ENCODE data around the gene ADGRF1. TPM values are rescaled to one million over a fixed set of nuclear protein-coding genes. Genes with fewer than 3 reads are reported as not detected.

ADGRF1 gene
- total and polyA plus RNA-seq, 8 donors, result under 0.01 to 13.0 (median 2.0) TPM; not detected in 1

DNA sequence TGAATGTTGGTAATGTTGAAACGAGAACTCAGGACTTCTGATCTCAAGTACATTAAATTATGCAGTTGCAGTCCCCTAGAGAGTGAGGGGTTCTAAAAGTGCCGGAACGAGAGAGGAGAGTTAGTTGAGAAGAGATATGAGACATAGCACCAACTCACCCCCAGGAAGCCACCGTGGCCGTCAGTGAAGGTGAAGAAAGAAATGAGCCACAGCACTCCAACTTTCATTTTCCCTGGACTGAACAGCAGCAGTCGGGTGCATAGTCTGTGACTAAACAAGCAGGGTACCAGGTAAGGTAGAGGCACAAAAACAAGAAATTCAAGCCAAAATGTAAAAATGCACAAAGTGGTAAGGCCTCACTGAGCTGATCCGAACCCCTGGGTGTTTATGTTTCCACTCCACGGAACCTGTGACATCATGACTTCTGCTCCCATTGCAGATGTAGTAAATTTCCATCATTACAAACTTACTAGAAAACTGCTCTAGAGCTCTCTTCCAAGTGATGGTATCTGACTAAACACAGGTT, 13.2 kb downstream of the ADGRF1 start:
- TF ChIP-seq POLR2A (IDR thresholded peaks at IDR 0.05), result no peak
- TF ChIP-seq, protein P1, sequence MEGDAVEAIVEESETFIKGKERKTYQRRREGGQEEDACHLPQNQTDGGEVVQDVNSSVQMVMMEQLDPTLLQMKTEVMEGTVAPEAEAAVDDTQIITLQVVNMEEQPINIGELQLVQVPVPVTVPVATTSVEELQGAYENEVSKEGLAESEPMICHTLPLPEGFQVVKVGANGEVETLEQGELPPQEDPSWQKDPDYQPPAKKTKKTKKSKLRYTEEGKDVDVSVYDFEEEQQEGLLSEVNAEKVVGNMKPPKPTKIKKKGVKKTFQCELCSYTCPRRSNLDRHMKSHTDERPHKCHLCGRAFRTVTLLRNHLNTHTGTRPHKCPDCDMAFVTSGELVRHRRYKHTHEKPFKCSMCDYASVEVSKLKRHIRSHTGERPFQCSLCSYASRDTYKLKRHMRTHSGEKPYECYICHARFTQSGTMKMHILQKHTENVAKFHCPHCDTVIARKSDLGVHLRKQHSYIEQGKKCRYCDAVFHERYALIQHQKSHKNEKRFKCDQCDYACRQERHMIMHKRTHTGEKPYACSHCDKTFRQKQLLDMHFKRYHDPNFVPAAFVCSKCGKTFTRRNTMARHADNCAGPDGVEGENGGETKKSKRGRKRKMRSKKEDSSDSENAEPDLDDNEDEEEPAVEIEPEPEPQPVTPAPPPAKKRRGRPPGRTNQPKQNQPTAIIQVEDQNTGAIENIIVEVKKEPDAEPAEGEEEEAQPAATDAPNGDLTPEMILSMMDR (IDR thresholded peaks at IDR 0.05), result no peak
- no peak for TF ChIP-seq POLR2AphosphoS5 (IDR thresholded peaks at IDR 0.05)
- no peak for TF ChIP-seq EP300 (IDR thresholded peaks at IDR 0.05)
- no peaks in the 10 kb centered on the region for H3K9me3 ChIP-seq
- H3K27me3 ChIP-seq, result no peaks in the 10 kb centered on the region
- peaks cover 0 to 6% (median 0%) of the 10 kb centered on the region in 4 donors for H3K36me3 ChIP-seq
- DNase-seq, result no peak
- intact Hi-C loops (cut with DNase I; ENCODE audit: low total_unique reads), result no loop called here
- no peak overlapping the region for H3K27ac ChIP-seq
- WGBS, 5 donors, result 83 to 91% (median 87%) methylated on average over 8 of the region's 8 CpGs
- peaks cover 0 to 9% (median 6%) of the 10 kb centered on the region in 4 donors for H3K4me1 ChIP-seq
- H3K4me3 ChIP-seq, result no peak overlapping the region

DNA sequence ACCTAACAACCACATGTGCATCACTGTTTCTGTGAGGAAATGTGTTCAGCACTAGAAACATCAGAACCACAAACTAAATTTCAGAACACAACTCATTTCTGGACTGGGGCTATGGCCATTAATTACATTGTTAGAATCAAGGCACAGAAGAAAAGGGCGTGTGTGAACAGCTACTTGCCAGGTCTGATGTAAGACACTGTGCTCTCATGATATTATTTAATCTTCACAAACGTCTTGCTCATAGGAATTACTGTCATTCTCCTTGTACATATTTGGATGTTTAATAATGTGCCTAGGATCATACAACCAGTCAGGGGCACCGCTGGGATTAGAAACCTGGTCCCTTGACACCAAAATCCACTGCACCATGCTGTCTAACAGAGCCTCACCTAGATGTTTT, 14.8 kb downstream of the ADGRF1 start:
- no peak for DNase-seq
- Histone ChIP-seq H3K27ac (no peak overlapping the region), H3K27me3 (no peaks in the 10 kb centered on the region), H3K9me3 (no peaks in the 10 kb centered on the region), H3K4me3 (no peak overlapping the region), H3K4me1 (no peaks in the 10 kb centered on the region), H3K36me3 (peaks cover 0 to 6% (median 0%) of the 10 kb centered on the region in 4 donors)
- intact Hi-C loops (cut with DNase I; ENCODE audit: low total_unique reads), result no loop called here
- TF ChIP-seq, protein P1 (IDR thresholded peaks at IDR 0.05), result no peak
- TF ChIP-seq EP300 (IDR thresholded peaks at IDR 0.05) (no peak), POLR2AphosphoS5 (IDR thresholded peaks at IDR 0.05) (no peak), POLR2A (IDR thresholded peaks at IDR 0.05) (no peak)
- WGBS, 5 donors, result 64 to 79% (median 72%) methylated on average over 3 of the region's 3 CpGs

DNA sequence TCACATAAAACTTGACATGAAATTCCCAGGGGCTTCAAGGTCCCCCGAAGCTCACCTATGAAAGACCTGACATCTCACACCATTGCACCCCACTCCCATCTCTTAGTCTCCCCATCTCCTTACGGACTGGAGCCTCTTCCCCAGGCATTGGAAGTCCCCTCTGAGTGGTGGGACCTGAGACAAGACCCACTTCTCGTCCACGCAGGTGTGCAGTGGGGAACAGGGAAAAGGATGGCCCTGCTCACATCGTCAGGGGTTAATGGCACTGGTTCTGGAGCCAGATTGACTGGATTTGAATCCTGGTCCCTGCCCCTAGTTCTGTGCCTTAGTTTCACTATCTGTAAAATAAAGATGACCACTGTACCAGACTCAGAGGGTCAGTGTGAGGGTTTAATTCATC, 15.5 kb downstream of the ADGRF1 start:
- H3K4me3 ChIP-seq, result no peak overlapping the region
- TF ChIP-seq POLR2A (IDR thresholded peaks at IDR 0.05) (no peak), EP300 (IDR thresholded peaks at IDR 0.05) (no peak), POLR2AphosphoS5 (IDR thresholded peaks at IDR 0.05) (no peak)
- TF ChIP-seq, protein P1 (IDR thresholded peaks at IDR 0.05), result no peak
- intact Hi-C loops (cut with DNase I; ENCODE audit: low total_unique reads), result no loop called here
- DNase-seq, result no peak
- peaks cover 0 to 6% (median 0%) of the 10 kb centered on the region in 4 donors for H3K36me3 ChIP-seq
- H3K9me3 ChIP-seq, result no peaks in the 10 kb centered on the region
- WGBS, 5 donors, result 87 to 93% (median 92%) methylated on average over 5 of the region's 5 CpGs
- no peaks in the 10 kb centered on the region for H3K4me1 ChIP-seq
- no peak overlapping the region for H3K27ac ChIP-seq
- no peaks in the 10 kb centered on the region for H3K27me3 ChIP-seq

DNA sequence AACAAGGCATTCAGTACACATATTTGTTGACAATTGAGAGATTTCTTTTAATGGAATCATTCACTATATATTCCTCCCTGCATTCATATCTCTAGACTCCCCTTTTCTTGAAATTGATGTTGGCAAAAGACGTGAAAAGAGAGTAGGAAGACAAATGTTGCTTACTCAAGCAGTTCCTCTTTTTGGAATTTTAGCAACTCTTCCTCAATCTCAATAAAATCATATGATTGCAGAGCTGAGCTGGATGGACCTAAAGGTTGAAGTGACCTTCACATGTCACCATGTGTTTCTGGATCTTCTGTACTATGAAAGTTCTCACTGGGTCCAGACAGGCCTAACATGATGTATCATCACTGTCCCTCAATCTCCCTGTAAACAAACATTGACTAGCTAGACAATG, 18.6 kb downstream of the ADGRF1 start:
- no peaks in the 10 kb centered on the region for H3K27me3 ChIP-seq
- no peaks in the 10 kb centered on the region for H3K9me3 ChIP-seq
- intact Hi-C loops (cut with DNase I; ENCODE audit: low total_unique reads), result no loop called here
- no peak for DNase-seq
- 26 to 60% (median 40%) methylated on average over 1 of the region's 1 CpG for WGBS, 5 donors
- no peaks in the 10 kb centered on the region for H3K4me1 ChIP-seq
- H3K36me3 ChIP-seq, result peaks cover 0 to 6% (median 0%) of the 10 kb centered on the region in 4 donors
- no peak overlapping the region for H3K27ac ChIP-seq
- no peak for TF ChIP-seq POLR2A (IDR thresholded peaks at IDR 0.05)
- TF ChIP-seq, protein P1 (IDR thresholded peaks at IDR 0.05), result no peak
- TF ChIP-seq POLR2AphosphoS5 (IDR thresholded peaks at IDR 0.05), result no peak
- TF ChIP-seq EP300 (IDR thresholded peaks at IDR 0.05), result no peak
- no peak overlapping the region for H3K4me3 ChIP-seq

All from stomach (tissue), 9 donors.